Tibial nerve (tissue), 4 donors: ENCODE data around the gene ATP8B1.

Source experiments
- EP300 ChIP-seq, 2 donors: sonication (generic); formaldehyde crosslinking; IDR thresholded peaks; one replicate each; pipeline ENCODE4 v1.6.1; 2017; ENCODE audit warnings: antibody characterized with exemption in 2 of 2, mild to moderate bottlenecking in 1 of 2
- POLR2A ChIP-seq, 2 donors: fragments of 450-650 bp; IDR thresholded peaks; one replicate each; pipeline ENCODE4 v1.6.1; 2017; ENCODE audit warnings: antibody characterized with exemption in 2 of 2, mild to moderate bottlenecking in 2 of 2, moderate library complexity in 2 of 2
- TF ChIP-seq, protein P1 (sequence below), 5 experiments: fragments of 200-600 bp in 3 of 5; fragments of 450-650 bp in 2 of 5; sonication (generic) in 3 of 5; IDR thresholded peaks; one replicate each; pipeline ENCODE4 v1.5.1; 2016 to 2019; ENCODE audit warnings: antibody characterized with exemption in 5 of 5, mild to moderate bottlenecking in 3 of 5, moderate library complexity in 2 of 5

GRCh38 chr18:57741273-57741672, 61.8 kb downstream of the ATP8B1 start:
- TF ChIP-seq, protein P1, sequence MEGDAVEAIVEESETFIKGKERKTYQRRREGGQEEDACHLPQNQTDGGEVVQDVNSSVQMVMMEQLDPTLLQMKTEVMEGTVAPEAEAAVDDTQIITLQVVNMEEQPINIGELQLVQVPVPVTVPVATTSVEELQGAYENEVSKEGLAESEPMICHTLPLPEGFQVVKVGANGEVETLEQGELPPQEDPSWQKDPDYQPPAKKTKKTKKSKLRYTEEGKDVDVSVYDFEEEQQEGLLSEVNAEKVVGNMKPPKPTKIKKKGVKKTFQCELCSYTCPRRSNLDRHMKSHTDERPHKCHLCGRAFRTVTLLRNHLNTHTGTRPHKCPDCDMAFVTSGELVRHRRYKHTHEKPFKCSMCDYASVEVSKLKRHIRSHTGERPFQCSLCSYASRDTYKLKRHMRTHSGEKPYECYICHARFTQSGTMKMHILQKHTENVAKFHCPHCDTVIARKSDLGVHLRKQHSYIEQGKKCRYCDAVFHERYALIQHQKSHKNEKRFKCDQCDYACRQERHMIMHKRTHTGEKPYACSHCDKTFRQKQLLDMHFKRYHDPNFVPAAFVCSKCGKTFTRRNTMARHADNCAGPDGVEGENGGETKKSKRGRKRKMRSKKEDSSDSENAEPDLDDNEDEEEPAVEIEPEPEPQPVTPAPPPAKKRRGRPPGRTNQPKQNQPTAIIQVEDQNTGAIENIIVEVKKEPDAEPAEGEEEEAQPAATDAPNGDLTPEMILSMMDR (IDR thresholded peaks at IDR 0.05) = no peak
- TF ChIP-seq EP300 (IDR thresholded peaks at IDR 0.05) (no peak), POLR2A (IDR thresholded peaks at IDR 0.05) (no peak)
